C4-2B (cell line): ENCODE measurements around the gene PCDH17.

ENCODE experiments used
- ZFX ChIP-seq: fragments of 450-650 bp; IDR thresholded peaks from 2 replicates; pipeline ENCODE4 v1.6.1; 2017
- TF ChIP-seq, protein P1 (sequence below): fragments of 450-650 bp; conservative IDR thresholded peaks from 2 replicates; pipeline ENCODE4 v1.5.1; 2017; ENCODE audit warnings: mild to moderate bottlenecking

DNA sequence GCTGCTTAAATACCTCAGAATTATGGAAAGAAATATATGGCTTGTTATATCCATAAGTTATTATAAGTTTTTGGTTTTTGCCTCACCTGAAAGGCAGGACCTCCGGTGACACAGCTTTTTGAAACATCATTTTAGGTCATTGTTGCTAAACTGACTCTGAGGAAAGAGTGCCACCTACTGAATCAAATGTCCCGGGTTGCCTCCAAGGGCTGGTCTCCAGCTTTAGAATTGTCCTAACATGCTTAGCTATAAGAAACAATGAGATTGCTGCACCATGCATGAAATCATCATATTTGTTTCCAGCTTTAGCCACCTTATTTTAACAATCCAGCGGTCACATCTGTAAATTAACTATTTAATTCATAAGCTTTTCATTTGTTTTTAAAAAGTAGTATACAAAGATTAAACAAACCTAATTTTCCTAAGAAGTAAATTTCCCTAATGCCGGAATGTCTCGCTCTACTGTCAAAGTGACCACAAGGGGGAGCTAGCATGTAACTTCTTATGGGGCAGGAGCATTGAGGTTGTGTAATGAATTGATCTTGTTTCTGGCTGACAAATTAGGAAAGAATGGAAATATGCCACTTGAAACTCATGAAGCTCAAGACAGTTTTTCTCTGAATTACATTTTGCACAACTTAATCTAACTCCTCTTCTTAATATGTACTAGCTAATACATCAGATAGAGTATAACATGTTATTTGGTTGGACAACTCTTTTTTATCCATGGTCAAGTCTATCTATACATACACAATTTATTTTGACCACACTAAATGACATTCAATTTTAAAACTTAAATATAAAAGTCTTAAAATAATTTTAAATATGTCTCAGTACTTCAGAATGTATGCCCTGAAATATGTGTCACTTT, 6.7 kb upstream of the PCDH17 start:
- TF ChIP-seq, protein P1, sequence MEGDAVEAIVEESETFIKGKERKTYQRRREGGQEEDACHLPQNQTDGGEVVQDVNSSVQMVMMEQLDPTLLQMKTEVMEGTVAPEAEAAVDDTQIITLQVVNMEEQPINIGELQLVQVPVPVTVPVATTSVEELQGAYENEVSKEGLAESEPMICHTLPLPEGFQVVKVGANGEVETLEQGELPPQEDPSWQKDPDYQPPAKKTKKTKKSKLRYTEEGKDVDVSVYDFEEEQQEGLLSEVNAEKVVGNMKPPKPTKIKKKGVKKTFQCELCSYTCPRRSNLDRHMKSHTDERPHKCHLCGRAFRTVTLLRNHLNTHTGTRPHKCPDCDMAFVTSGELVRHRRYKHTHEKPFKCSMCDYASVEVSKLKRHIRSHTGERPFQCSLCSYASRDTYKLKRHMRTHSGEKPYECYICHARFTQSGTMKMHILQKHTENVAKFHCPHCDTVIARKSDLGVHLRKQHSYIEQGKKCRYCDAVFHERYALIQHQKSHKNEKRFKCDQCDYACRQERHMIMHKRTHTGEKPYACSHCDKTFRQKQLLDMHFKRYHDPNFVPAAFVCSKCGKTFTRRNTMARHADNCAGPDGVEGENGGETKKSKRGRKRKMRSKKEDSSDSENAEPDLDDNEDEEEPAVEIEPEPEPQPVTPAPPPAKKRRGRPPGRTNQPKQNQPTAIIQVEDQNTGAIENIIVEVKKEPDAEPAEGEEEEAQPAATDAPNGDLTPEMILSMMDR: peak; percentile 89
- no peak for TF ChIP-seq ZFX
